A549 (cell line): Measurements from ENCODE around the gene LBH. TPM values are rescaled to one million over a fixed set of nuclear protein-coding genes. Genes with fewer than 3 reads are reported as not detected.

Experiments used
- ATAC-seq, 2 experiments: fragments of 200-7000 bp in 1 of 2; fragments of >200 bp in 1 of 2; cut with Nextera tagmentation in 1 of 2; cut with Tn5 transposase in 1 of 2; 3 replicates each; pipeline versions ENCODE4 v1.8.0 to v1.9.1; 2018 to 2020; ENCODE audit warnings: mild to moderate bottlenecking in 1 of 2, moderate library complexity in 1 of 2
- CTCF ChIA-PET: fragments of 300-600 bp; sonication (Branson Sonifier 250); formaldehyde crosslinking; extraction: SDS; loops from one replicate; lab custom pipeline; 2021; ENCODE audit warnings: antibody characterized with exemption, inconsistent platforms; lab: Yijun Ruan, JAX
- POLR2A ChIA-PET: fragments of 350-600 bp; formaldehyde crosslinking; extraction: SDS; loops from one replicate; lab custom pipeline; 2021; ENCODE audit warnings: antibody characterized with exemption, inconsistent platforms; lab: Yijun Ruan, JAX
- DNase-seq, 2 experiments: peaks; one replicate each; pipeline versions ENCODE4 v3.0.0 to v3.0.0-alpha.2; 2011 to 2016; ENCODE audit warnings: low read depth in 1 of 2, low spot score in 1 of 2
- FAIRE-seq: peaks from 2 replicates; lab custom pipeline; 2011; peaks lifted over from hg19 to GRCh38; lab: Jason Lieb, UNC
- H3K27ac ChIP-seq, 2 experiments: fragments of >200 bp; sonication (Bioruptor Twin); formaldehyde crosslinking; 3 replicates each; pipeline ENCODE4 v1.5.1; 2016 to 2017
- H3K4me1 ChIP-seq: fragments of >200 bp; sonication (Bioruptor Twin); formaldehyde crosslinking; 3 replicates; pipeline ENCODE4 v1.6.1; 2016
- H3K4me2 ChIP-seq: fragments of >200 bp; sonication (Bioruptor Twin); formaldehyde crosslinking; 3 replicates; pipeline ENCODE4 v1.6.1; 2016
- H3K4me3 ChIP-seq: fragments of >200 bp; sonication (Bioruptor Twin); formaldehyde crosslinking; 3 replicates; pipeline ENCODE4 v1.5.1; 2016
- H3K9me3 ChIP-seq: fragments of >200 bp; sonication (Bioruptor Twin); formaldehyde crosslinking; 3 replicates; pipeline ENCODE4 v1.6.1; 2016
- ATOH8 ChIP-seq: fragments of 250-450 bp; sonication (Bioruptor Pico); IDR thresholded peaks from 2 replicates; pipeline ENCODE4 v1.5.0; 2020; ENCODE audit warnings: low read depth, mild to moderate bottlenecking, moderate library complexity
- BCL3 ChIP-seq: fragments of >200 bp; sonication (Bioruptor Twin); formaldehyde crosslinking; IDR thresholded peaks from 3 replicates; pipeline ENCODE4 v1.6.1; 2016
- CBX8 ChIP-seq: fragments of 200-600 bp; sonication (generic); IDR thresholded peaks from 2 replicates; pipeline ENCODE4 v1.6.1; 2016
- CEBPB ChIP-seq, 2 experiments: fragments of >200 bp in 1 of 2; sonication (Bioruptor Twin) in 1 of 2; formaldehyde crosslinking in 1 of 2; IDR thresholded peaks; 2 replicates each; pipeline ENCODE4 v1.6.1; 2012 to 2016
- CHD4 ChIP-seq: fragments of 200-600 bp; sonication (generic); IDR thresholded peaks from 2 replicates; pipeline ENCODE4 v1.6.1; 2016; ENCODE audit warnings: antibody characterized with exemption, mild to moderate bottlenecking, borderline replicate concordance
- FOSB ChIP-seq: fragments of 250-450 bp; sonication (Bioruptor Pico); IDR thresholded peaks from 2 replicates; pipeline ENCODE4 v1.5.0; 2020; ENCODE audit warnings: mild to moderate bottlenecking, moderate library complexity
- GATA3 ChIP-seq: IDR thresholded peaks from 2 replicates; pipeline ENCODE4 v1.6.1; 2012; ENCODE audit warnings: borderline replicate concordance
- HDAC2 ChIP-seq: fragments of 200-600 bp; sonication (generic); IDR thresholded peaks from 2 replicates; pipeline ENCODE4 v1.6.1; 2016
- HEYL ChIP-seq: fragments of 250-450 bp; sonication (Bioruptor Pico); IDR thresholded peaks from 2 replicates; pipeline ENCODE4 v1.8.0; 2021; ENCODE audit warnings: mild to moderate bottlenecking, moderate library complexity
- HOXB13 ChIP-seq: fragments of 250-450 bp; sonication (Bioruptor Pico); IDR thresholded peaks from 2 replicates; pipeline ENCODE4 v1.5.0; 2020; ENCODE audit warnings: low read depth, mild to moderate bottlenecking, moderate library complexity
- KDM5A ChIP-seq: fragments of 200-600 bp; sonication (generic); IDR thresholded peaks from 2 replicates; pipeline ENCODE4 v1.6.1; 2016; ENCODE audit warnings: antibody characterized with exemption, mild to moderate bottlenecking
- MAX ChIP-seq: IDR thresholded peaks from 2 replicates; pipeline ENCODE4 v1.6.1; 2012
- NPAS2 ChIP-seq: fragments of 250-450 bp; sonication (Bioruptor Pico); IDR thresholded peaks from 2 replicates; pipeline ENCODE4 v1.8.0; 2022; ENCODE audit warnings: mild to moderate bottlenecking, moderate library complexity, borderline replicate concordance
- PBX3 ChIP-seq: IDR thresholded peaks from 2 replicates; pipeline ENCODE4 v1.6.1; 2012
- POLR2AphosphoS2 ChIP-seq: conservative IDR thresholded peaks from 2 replicates; pipeline ENCODE4 v1.6.1; 2012; ENCODE audit warnings: low read length, improper control_type of control experiment, inconsistent platforms
- RAD21 ChIP-seq, 2 experiments: fragments of >200 bp in 1 of 2; sonication (Bioruptor Twin) in 1 of 2; formaldehyde crosslinking in 1 of 2; IDR thresholded peaks in 1 of 2; conservative IDR thresholded peaks in 1 of 2; 2 replicates in 1 of 2; 3 replicates in 1 of 2; pipeline ENCODE4 v1.6.1; 2012 to 2018; ENCODE audit warnings: inconsistent platforms in 1 of 2
- REST ChIP-seq: fragments of 200-600 bp; sonication (generic); IDR thresholded peaks from 2 replicates; pipeline ENCODE4 v1.6.1; 2016; ENCODE audit warnings: antibody characterized with exemption, mild to moderate bottlenecking, moderate library complexity
- RNF2 ChIP-seq: fragments of 200-600 bp; sonication (generic); IDR thresholded peaks from 2 replicates; pipeline ENCODE4 v1.6.1; 2016; ENCODE audit warnings: low read depth, mild to moderate bottlenecking, antibody characterized with exemption, moderate library complexity, borderline replicate concordance
- TFCP2L1 ChIP-seq: fragments of 250-450 bp; sonication (Bioruptor Pico); IDR thresholded peaks from 2 replicates; pipeline ENCODE4 v1.5.0; 2021; ENCODE audit warnings: mild to moderate bottlenecking
- USF2 ChIP-seq: fragments of 450-650 bp; IDR thresholded peaks from 2 replicates; pipeline ENCODE4 v1.6.1; 2014; ENCODE audit warnings: antibody characterized with exemption
- ZNF302 ChIP-seq: fragments of 250-450 bp; sonication (Bioruptor Pico); IDR thresholded peaks from 2 replicates; pipeline ENCODE4 v1.9.0; 2021; ENCODE audit warnings: inconsistent platforms, mild to moderate bottlenecking, moderate library complexity
- WGBS: methylation state at CpG from one replicate; pipeline ENCODE4 v1.1.6; 2017; ENCODE audit errors: missing lambda C conversion rate; 5-methylcytosine and 5-hydroxymethylcytosine counted together
- polyA plus RNA-seq, 4 experiments: library from polyadenylated mRNA; depleted of rRNA in 3 of 4; stranded (reverse); fragments of >200 nt; fragmentation: RNase III in 1 of 4; extraction: RNeasy Plus Mini Kit Qiagen cat#74134 plus additional on column Dnase treatment in 1 of 4; gene quantifications; 2 replicates in 3 of 4; 3 replicates in 1 of 4; pipeline ENCODE4 v1.2.3, GENCODE V29; 2011 to 2017

Gene LBH
- polyA plus RNA-seq, 2 of the 4 experiments (the other 2 are of a cell fraction) = 163 to 216 TPM

- TF ChIP-seq ATOH8 (0 out of 2 replicates have a peak, but pooled peaks have one; percentile 60), TFCP2L1 (CRISPR knock-in tag) (no peak), BCL3 (0 out of 3 replicates have a peak, but pooled peaks have one; percentile 28), RAD21 (conservative IDR thresholded peaks at IDR 0.05 in 1 of 2, IDR thresholded peaks at IDR 0.05 in 1 of 2) (peak in 1 of 2 experiments; percentile 18; a peak in 3 of 5 replicates)
These were observed 3.0 kb downstream of the LBH start (continued) for GRCh38 chr2:30234180-30234971.

- ChIA-PET POLR2A (interaction anchor here (0.9 to 1.4 kb wide), 2 partner anchors 19 to 39 kb away, joined by 3 to 4 read pairs; no protein-coding TSS in a partner anchor), CTCF (interaction anchor here (1.1 to 10.4 kb wide), 5 partner anchors 10 to 477 kb away, joined by 4 to 135 read pairs (median 5); no protein-coding TSS in a partner anchor)
- Histone ChIP-seq H3K4me2 (peak overlapping the region; percentile 83), H3K4me3 (peak overlapping the region; percentile 97), H3K9me3 (no peaks in the 10 kb centered on the region), H3K4me1 (peaks cover 71% of the 10 kb centered on the region), H3K27ac (peak overlapping the region; percentile 92 to 94)
- no peak for FAIRE-seq
- ATAC-seq = no peak
- WGBS = 95% methylated on average over 6 of the region's 6 CpGs
- TF ChIP-seq USF2 (no peak), RAD21 (conservative IDR thresholded peaks at IDR 0.05 in 1 of 2, IDR thresholded peaks at IDR 0.05 in 1 of 2) (no peak), ATOH8 (no peak), CBX8 (no peak), HEYL (CRISPR knock-in tag) (no peak), BCL3 (no peak), CEBPB (IDR thresholded peaks at IDR 0.05) (no peak), PBX3 (no peak), FOSB (no peak), GATA3 (no peak), POLR2AphosphoS2 (no peak; the same call in 1 of the 2 replicates), KDM5A (no peak), RNF2 (no peak), HOXB13 (CRISPR knock-in tag) (no peak), NPAS2 (CRISPR knock-in tag) (no peak), MAX (no peak), HDAC2 (no peak), ZNF302 (no peak), REST (no peak), CHD4 (no peak)
- no peak for DNase-seq
These were observed 3.8 kb downstream of the LBH start for GRCh38 chr2:30235008-30235655.
